SK-MEL-5 (cell line): Measurements from ENCODE around the gene PLEKHG4B. TPM values are rescaled to one million over a fixed set of nuclear protein-coding genes. Genes with fewer than 3 reads are reported as not detected.
"Not testable (repeated sequence)": the region's sequence is repeated elsewhere in the genome, so short reads cannot be mapped to it uniquely, and the experiment has no call there.

Source experiments
- DNase-seq: peaks from one replicate; pipeline ENCODE4 v3.0.0-alpha.2; 2016; ENCODE audit warnings: low read depth, low spot score
- in situ Hi-C: cut with HindIII; loops from 2 replicates; pipeline ENCODE4 v1.10.0; 2016; ENCODE audit warnings: low sequenced_read_pairs, high pct_unique_total_duplicates, low pct_unique_long_range_greater_than_20kb
- polyA plus RNA-seq, 2 experiments: library from polyadenylated mRNA; depleted of rRNA; stranded (reverse); fragments of >200 nt; gene quantifications; 2 replicates each; pipeline ENCODE4 v1.2.3, GENCODE V29; 2015
- total RNA-seq: library from RNA; depleted of rRNA; stranded (reverse); fragments of >200 nt; shearing (Covaris generic); gene quantifications from 2 replicates; pipeline ENCODE4 v1.2.3, GENCODE V29; 2014; rRNA removed

The PLEKHG4B gene, protein sequence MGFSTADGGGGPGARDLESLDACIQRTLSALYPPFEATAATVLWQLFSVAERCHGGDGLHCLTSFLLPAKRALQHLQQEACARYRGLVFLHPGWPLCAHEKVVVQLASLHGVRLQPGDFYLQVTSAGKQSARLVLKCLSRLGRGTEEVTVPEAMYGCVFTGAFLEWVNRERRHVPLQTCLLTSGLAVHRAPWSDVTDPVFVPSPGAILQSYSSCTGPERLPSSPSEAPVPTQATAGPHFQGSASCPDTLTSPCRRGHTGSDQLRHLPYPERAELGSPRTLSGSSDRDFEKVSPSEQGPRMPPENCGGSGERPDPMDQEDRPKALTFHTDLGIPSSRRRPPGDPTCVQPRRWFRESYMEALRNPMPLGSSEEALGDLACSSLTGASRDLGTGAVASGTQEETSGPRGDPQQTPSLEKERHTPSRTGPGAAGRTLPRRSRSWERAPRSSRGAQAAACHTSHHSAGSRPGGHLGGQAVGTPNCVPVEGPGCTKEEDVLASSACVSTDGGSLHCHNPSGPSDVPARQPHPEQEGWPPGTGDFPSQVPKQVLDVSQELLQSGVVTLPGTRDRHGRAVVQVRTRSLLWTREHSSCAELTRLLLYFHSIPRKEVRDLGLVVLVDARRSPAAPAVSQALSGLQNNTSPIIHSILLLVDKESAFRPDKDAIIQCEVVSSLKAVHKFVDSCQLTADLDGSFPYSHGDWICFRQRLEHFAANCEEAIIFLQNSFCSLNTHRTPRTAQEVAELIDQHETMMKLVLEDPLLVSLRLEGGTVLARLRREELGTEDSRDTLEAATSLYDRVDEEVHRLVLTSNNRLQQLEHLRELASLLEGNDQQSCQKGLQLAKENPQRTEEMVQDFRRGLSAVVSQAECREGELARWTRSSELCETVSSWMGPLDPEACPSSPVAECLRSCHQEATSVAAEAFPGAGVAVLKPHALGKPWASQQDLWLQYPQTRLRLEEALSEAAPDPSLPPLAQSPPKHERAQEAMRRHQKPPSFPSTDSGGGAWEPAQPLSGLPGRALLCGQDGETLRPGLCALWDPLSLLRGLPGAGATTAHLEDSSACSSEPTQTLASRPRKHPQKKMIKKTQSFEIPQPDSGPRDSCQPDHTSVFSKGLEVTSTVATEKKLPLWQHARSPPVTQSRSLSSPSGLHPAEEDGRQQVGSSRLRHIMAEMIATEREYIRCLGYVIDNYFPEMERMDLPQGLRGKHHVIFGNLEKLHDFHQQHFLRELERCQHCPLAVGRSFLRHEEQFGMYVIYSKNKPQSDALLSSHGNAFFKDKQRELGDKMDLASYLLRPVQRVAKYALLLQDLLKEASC (N-terminal part only)
- total RNA-seq: 0.53 and 1.8 TPM in 2 replicates
- polyA plus RNA-seq (2015; cell fraction: cytosol; rRNA removed): 0.24 and 0.30 TPM in 2 replicates
- polyA plus RNA-seq (2015; cell fraction: nucleus; rRNA removed): 0.16 and 0.28 TPM in 2 replicates

- no peak for DNase-seq
- in situ Hi-C loops: no loop called here
These were observed at the start of gene PLEKHG4B for GRCh38 chr5:91556-92263. Gene PLEKHG4B, plus strand, starts transcription at chr5:92168. Its CDS starts 64 bp downstream, at chr5:92232.

- DNase-seq: peak; percentile 64
- in situ Hi-C loops: no loop called here
These were observed 49.7 kb upstream of the PLEKHG4B start for GRCh38 chr5:42250-42649.

- in situ Hi-C loops: no loop called here
These were observed 43.8 kb upstream of the PLEKHG4B start for GRCh38 chr5:48192-48591.

DNA sequence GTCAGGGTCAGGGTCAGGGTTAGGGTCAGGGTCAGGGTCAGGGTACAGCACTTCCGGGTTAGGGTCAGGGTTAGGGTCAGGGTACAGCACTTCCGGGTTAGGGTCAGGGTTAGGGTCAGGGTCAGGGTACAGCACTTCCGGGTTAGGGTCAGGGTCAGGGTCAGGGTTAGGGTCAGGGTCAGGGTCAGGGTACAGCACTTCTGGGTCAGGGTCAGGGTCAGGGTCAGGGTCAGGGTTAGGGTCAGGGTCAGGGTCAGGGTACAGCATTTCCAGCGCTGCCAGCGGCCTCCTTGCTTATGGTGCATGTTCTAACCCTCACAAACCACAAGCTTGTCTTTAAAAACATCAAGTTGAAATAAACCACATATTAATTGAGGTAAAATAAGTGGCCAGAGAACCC is 42.4 kb upstream of the PLEKHG4B start:
- in situ Hi-C loops, DNase-seq: not testable (repeated sequence)

More at GRCh38 chr5:48192-48591, 43.8 kb upstream of the PLEKHG4B start:
- no peak for DNase-seq

- no peak for DNase-seq
- in situ Hi-C loops: no loop called here
These were observed 41.9 kb upstream of the PLEKHG4B start for GRCh38 chr5:49953-50544.

DNA sequence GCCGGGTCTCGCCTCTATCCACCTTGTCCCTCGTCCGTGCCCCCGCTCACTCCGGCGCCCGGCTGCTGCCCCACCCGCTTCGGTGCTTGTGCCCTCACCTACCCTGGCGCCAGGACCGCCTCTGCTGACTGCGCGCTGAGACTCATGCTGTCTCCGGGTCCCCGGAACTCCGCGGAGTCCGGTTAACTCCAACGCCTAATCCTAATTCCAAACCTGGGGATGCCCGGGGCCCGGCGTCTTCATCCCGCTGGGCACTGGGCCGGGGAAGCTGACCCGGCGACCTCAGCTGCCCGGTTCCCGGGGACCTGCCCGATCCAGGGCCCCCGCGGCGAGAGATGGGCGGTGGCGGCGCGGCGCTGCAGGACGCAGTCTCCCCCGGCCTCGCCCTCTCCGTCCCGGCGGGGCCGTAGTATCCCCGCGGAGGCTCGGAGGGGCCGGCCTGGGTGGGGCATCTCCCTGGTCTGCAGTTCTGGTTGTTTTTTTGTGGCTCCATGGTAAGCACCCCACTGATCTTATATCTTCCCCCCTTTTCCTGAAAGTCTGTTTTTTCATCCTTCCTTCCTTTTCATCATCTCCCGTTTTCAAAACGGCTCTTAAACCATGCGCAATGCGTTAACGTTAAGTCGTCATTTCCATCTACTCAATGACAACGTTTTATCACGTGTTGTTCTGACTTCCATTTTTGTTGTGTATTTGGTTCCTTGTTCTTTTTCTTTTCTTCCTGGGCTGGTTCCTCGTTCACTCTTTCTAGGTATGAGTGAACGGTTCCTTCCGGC is 41.1 kb upstream of the PLEKHG4B start:
- in situ Hi-C loops: no loop called here
- DNase-seq: no peak

GRCh38 chr5:51500-51823 is 40.5 kb upstream of the PLEKHG4B start:
- DNase-seq: no peak
- in situ Hi-C loops: no loop called here

- peak; percentile 75 for DNase-seq
- in situ Hi-C loops: no loop called here
These were observed 38.4 kb upstream of the PLEKHG4B start for GRCh38 chr5:53381-54174.

DNA sequence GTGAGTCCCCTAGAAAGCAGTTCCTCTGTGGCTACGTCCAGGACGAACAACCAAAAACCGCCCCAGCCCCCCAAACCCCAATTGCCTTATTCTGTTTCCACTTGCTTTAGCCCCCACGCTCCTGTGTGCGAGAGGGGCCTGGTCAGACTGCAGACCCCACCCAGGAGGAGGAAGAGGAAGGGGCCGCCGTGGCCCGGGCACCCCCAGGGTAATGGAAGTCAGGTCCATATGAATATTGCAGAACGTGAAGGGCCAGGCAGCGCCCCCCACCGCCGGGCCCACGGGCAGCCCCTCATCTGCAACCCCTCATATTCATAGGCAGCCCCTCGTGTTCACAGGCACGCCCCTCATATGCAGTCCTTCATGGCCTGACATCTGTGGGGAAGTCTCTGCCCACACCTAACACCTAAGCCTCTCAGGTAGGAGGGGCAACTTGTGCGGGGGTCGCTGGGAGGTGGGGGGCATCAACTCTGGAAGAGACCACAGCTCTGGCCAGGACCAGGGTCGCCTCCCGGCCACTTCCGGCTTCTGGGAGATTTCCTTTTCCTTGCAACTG is 37.7 kb upstream of the PLEKHG4B start:
- no peak for DNase-seq
- in situ Hi-C loops: no loop called here

GRCh38 chr5:54876-55569 is 36.9 kb upstream of the PLEKHG4B start:
- DNase-seq: no peak
- in situ Hi-C loops: no loop called here

- in situ Hi-C loops: no loop called here
- DNase-seq: peak; percentile 45
These were observed 35.2 kb upstream of the PLEKHG4B start for GRCh38 chr5:56561-57290.

- DNase-seq, in situ Hi-C loops: not testable (repeated sequence)
These were observed 31.7 kb upstream of the PLEKHG4B start for GRCh38 chr5:60250-60649.

DNA sequence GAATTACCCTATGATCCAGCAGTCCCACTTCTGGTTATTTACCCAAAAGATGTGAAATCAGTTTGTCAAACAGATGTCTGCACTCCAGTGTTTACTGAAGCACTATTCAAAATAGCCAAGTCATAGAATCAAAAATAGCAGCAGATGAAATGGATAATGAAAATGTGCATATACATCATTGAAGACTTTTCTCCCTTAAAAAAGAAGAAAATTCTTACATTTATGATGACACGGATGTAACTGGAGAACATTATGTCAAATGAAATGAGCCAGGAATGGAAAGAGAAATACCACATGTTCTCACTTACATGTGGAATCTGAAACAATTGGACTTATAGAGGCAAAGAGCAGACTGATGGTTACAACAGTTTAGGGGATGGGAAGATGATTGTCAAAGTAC is 21.5 kb upstream of the PLEKHG4B start:
- no peak for DNase-seq
- in situ Hi-C loops: no loop called here
